HG03064 (cell line): ENCODE measurements around the gene CTSW.

Experiments used
- ATAC-seq: cut with Tn5 transposase; IDR thresholded peaks from one replicate; pipeline ENCODE4 v1.9.1; 2021; ENCODE audit warnings: low read depth; ENCODE audit not compliant: unreplicated experiment

The CTSW gene

DNA sequence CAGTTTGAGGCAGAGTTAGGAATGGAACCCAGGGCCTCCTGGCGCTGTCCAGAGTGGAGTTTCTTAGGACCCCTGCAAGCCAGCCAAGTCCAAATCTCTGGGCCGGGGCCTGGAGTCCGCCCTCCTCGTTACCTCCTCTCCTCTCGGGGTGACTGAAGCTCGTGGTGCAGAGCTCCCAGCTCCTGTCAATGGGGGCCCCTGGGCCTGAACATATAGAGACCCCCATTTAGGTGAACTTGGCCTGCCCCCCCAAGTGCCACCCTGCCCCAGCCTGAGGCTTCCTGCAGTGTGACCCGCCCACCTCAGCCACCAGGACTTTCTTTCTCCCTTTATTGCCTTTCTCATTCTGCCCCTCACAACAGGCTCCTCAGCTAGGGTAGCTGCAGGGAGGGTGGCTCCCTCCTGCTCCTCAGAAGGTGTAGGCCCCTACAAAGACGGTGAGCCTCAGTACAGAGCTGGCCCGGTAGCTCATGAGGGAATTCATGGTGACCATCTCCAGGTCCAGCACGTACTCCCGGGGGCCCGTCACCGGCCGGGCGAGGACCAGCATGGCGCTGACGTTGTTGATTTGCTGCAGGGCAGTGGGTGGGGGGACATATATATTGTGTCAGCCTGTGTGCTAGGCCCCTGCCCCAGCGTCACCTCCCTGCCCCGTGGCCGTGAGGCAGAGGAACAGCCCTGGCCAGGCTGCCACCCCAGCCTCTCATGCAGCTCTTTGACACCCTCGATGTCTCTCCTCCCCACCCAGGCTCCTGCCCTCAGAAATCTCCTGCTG, 12.9 kb upstream of the CTSW start:
- ATAC-seq, result no peak

DNA sequence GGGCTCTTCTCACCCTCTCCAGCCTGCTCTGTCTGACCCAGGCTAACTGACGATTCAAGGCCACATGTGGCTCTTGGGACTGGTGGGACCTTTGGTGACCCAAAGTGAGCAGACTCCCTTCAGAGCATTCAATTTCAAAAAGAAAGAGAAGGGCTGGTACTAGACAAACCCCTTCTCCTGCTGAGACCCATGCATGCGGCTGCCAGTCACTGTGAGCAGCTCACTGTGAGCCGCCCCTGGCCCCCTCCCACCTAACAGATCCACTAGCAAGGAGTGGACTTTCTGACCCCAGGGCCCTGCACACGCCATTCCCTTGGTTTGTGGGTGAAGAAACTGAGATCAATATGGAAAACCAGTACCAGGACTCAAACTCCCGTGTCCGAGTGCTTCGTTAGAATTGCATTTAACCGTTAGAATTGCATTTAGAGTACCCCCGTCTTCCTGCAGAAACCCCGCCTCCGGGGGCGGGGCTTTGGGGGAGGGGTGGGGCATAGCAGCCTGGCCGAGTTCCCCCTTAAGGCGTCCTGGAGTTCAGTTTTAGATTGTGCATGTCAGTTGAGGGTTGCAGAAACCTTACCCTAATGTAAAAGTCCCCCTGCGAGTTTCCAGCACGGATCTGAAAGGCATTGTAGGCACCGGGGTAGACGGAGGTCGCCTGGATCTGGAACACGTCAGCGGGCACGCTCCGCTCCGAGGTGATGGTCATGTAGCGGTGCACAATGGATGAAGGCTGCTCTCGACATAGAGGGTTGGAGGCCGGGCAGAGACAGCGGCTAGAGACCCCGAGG, 12.2 kb upstream of the CTSW start:
- no peak for ATAC-seq

DNA sequence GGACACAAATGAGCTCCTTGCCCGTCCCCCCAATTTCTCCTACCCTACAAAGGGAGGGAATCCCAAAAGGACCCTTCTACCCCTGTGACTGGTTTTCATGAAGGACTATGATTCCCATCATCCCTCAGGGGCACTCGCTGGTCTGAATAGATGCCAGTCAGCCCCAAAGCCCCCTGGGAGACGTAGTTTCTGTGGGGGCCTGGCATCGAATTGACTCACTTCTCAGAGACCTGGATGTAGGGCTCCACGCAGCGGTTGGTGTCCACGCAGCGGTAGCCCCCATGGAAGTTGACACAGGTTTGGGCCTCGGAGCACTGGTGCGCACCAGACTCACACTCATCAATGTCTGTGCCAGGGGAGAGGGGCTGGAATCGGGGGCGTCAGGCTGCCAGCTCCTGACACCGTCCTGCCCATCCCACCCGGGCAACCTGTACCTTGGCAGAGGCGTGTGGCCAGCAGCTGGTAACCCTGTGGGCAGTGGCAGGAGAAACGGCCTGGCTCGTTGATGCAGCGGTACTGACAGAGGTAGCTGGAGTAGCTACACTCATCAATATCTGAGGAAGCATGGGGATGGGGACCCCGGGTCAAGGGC, 11.5 kb upstream of the CTSW start:
- ATAC-seq, result no peak

GRCh38 chr11:65868907-65869306, 10.7 kb upstream of the CTSW start:
- no peak for ATAC-seq

DNA sequence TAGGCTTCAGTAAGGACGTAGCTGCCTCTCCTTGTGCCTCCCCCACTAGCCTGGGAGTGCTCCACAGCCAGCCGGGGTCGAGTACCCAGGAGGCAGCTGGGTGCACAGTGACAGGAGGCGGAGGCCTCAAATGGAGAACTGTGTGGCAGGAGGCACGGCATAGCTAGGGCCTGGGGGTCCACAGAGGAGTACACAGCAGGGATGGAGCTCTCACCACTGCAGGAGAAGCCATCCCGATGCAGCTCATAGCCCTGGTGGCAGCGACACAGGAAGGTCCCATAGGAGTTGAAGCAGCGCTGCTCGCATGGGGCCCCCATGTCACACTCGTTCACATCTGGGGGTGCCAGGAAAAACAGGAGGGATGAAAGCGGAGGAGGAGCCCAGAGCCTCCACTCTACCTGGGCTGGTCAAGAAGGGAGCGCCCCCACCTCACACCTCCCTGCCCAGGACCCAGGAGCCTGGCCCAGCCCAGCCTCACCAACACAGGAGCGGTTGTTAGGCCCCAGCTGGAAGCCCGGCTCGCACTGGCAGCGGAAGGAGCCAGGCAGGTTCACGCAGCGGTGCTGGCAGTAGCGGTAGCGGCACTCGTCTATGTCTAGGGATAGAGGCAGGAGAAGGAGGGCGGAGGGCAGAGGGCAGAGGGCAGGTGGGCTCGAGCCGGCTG, 9.9 kb upstream of the CTSW start:
- no peak for ATAC-seq

- ATAC-seq, result no peak
These were observed 9.4 kb upstream of the CTSW start for GRCh38 chr11:65870307-65870658.

DNA sequence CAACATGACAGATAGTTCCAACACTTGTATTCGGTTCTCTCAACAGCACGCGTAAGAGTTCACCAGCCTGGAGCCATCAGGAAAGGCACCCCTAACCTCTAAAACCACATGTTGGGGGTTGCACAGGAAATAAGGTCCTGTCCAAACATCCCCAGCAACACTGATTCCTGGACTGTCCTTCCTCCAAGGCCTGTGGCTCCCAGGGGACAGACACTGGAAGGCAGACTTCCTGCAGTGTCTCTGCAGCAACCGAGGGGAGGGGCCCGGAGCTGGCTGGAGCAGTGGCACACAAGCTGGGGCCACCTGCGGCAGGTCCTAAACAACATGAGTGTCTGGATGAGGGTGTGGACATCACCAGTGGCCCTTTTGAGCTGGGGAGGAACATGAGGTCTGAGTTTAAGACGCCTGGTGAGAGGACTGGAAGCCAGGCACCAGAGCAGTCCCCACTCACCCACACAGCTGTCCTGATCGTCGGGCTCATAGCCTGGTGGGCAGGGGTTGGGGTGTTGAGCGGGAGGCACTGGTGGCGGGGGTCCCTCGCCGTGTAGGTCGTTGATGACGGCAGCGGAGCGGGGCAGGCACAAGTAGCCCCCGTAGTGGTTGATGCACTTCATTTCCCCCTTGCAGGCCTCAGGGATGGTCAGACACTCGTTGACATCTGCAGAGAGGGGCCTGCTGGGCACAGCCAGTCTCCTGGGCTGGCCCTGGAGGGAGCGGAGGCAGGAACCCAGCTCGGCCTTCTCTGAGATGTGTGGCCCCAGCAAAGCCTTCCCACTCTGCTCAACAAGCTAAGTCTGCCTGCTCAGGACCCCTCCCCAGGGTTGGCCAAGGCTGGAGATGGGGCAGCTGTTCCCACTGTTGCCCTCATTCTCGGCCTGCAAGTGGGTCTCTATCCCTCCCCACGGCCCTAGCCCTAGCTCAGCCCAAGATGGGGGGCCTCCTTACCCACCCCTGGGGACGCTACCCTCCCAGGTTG, 8.6 kb upstream of the CTSW start:
- ATAC-seq, result no peak

DNA sequence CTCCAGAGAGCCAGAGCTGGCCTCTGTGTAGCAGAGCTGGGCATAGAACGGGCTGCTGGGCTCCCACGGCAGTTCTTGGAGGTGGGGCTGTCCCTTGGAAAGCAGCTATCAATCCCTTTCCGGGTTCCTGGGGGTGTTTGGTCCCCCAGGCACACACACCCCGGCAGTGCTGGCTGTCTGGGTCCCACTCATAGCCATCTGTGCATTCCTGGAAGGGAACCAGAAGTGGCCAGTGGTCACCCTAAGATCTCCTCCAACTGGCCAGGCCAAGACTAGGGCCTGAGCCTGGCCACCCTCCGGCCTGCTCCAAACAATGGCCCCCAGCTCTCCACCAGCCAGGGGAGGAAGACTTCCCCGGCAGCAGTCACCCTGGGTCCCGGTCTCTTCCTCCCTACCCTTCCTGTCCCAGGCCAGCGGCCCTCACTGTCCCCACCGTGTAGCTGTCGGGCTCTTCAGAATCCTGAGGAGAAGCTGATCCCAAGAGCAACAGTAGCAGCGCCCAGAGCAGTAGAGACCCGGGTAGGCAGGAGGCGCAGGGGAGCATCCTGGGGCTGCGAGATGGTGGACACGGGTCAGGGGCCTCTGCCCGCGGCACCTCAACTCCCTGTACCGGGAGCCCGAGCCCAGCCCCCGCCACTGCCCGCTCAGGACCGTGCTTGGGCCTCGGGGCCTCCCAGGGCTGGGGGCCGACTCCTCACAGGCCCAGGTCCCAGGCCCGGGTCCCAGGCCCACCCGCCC, 7.7 kb upstream of the CTSW start:
- no peak for ATAC-seq

DNA sequence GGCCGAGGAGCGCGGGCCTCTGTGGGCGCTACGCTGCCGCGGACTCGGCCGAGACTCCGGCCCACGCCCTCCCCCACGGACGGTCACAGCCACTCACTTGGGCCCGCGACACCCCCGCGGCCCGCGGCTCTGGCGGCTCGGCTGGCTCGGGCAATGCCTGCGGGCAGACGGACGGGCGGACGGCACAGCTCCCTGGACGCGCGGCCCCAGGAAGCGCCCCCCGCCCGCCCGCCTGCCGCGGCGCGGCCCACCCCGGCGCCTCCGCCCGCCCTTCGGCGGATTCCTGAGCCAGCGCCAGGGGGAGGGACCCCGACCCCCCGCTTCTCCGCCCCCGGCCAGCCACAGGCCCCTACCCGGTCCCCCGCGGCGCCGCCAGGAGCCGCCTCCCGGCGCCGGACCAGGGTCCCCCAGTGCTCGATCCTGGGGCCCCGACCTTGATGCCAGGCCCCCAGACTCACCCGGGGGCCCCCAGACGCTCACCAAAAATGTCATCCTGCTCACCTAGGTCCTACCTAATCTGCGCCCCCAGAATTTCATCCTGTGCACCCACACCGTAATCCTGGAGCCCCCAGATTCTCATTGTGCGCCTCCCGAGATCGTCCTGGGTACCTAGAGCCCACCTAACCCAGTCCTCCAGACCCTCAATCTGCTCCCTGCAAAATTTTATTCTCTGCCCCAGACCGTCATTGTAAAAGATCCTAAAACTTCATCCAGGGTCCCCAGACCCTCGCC, 6.9 kb upstream of the CTSW start, which contains the start of gene EFEMP2:
Gene EFEMP2, minus strand, starts transcription at position 215 of the 732 bp plus-strand sequence. CDS start 446 bp downstream, outside the sequence.
- no peak for ATAC-seq

DNA sequence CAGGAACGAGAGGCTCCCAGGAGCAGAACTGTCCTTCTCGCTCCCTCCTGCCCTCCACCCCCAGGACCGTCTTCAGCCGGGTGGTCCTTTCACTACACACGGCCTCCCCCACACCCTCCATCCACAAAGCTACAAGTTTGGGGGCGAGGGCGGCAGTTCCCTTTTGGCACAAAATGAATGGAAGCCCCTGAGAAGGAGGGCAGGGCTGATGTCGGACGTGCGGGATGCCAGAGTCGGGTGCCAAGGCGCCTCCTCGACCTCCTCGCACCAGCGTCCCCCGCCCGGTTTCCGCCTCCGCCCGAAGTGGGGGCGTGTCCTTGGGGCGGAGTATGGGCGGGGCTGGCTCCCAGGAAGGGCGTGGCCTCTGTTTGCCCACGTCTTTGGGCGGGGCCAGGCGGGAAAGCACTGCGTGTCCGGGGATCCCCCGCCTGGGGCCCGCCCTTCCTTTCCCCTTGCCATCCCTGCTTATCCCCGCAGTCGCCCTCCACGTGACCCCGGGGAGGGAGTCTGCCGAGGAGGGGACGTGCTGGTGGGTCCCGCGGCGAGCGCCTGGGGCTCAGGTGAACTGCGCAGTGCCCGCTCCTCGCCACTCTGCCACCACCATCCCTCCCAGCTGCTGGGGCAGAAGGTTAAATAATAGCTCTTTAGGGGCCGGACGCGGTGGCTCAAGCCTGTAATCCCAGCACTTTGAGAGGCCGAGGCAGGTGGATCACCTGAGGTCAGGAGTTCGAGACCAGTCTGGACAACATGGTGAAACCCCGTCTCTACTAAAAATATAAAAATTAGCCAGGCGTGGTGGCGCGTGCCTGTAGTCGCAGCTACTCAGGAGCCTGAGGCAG, 6.1 kb upstream of the CTSW start:
- peak; percentile 55 for ATAC-seq

DNA sequence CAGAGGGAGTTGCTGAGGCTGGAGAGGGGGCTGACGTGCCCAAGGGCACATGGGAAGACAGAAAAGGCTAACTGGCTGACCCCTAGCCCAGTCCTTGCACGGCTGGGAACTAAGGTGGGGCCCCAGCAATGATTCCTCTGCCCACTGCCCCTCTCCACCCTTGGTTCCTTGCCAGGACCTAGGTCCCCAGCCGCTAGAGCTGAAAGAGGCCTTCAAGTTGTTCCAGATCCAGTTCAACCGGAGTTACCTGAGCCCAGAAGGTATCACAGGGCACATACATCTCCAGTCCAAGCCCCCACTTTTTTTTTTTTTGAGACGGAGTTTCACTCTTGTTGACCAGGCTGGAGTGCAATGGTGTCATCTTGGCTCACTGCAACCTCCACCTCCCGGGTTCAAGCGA, 390 bp downstream of the CTSW start:
- ATAC-seq, result no peak

DNA sequence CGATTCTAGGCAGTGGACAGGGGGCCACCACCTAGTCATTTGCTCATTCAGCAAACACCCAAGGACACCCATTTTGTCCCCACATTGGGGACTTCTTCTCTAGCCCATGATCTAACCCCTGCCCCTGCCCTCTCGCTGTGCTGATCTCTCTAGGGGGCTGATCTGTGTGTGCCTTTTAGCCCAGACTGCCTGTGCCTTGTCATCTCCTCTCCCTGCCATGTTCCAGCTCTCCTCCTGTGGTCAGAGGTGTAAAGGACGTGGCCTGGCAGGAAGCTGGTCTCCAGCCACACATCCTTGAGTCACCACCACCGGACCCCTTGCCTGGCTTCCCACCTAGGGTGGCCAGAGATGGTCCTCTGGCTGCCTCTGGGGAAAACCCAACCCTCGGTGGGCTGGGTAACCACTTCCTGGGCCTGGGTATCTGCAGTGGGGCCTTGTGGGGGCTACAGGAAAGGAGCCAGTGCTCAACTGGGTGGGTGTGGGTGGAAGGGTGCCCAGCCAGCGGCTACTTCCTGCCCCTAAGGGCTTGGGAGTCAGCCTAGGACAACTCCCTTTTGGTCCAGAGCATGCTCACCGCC, 1.3 kb downstream of the CTSW start:
- ATAC-seq, result no peak

DNA sequence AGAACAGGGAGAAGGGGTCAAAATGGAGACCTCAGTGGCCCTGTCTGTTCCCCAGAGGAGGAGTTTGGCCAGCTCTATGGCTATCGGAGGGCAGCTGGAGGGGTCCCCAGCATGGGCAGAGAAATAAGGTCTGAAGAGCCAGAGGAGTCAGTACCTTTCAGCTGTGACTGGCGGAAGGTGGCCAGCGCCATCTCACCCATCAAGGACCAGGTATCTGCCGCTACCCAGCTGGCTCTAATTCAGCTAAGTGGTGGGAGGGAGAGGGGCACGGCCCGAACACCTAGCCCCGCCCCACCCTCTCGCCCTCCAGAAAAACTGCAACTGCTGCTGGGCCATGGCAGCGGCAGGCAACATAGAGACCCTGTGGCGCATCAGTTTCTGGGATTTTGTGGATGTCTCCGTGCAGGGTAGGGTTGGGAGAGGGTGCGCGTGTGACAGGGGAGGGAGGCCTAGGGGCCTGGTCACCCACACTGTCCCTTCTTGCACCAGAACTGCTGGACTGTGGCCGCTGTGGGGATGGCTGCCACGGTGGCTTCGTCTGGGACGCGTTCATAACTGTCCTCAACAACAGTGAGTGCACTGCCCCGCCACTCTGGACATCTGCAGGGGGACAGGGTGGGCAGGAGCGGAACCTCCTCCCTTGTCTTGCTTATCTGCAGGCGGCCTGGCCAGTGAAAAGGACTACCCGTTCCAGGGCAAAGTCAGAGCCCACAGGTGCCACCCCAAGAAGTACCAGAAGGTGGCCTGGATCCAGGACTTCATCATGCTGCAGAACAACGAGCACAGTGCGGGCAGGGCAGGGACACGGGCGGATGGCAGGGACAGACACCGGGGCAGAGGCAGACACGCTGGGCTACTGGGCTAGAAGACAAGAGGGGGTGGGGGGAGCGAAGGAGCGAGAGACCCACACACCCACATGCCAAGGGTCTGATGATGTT, 2.8 kb downstream of the CTSW start:
- ATAC-seq, result no peak

DNA sequence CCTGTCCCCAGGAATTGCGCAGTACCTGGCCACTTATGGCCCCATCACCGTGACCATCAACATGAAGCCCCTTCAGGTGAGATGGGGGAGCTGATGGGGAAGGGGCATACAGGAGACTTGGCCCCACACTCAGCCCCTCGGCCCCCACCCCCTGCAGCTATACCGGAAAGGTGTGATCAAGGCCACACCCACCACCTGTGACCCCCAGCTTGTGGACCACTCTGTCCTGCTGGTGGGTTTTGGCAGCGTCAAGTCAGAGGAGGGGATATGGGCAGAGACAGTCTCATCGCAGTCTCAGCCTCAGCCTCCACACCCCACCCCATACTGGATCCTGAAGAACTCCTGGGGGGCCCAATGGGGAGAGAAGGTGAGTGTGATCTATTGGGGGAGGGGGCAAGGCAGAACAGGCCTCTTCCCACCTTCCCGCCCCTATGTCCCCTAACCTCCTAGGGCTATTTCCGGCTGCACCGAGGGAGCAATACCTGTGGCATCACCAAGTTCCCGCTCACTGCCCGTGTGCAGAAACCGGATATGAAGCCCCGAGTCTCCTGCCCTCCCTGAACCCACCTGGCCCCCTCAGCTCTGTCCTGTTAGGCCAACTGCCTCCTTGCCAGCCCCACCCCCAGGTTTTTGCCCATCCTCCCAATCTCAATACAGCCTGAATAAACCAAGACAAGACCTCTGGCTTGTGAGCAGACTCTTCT, 3.6 kb downstream of the CTSW start:
- no peak for ATAC-seq

DNA sequence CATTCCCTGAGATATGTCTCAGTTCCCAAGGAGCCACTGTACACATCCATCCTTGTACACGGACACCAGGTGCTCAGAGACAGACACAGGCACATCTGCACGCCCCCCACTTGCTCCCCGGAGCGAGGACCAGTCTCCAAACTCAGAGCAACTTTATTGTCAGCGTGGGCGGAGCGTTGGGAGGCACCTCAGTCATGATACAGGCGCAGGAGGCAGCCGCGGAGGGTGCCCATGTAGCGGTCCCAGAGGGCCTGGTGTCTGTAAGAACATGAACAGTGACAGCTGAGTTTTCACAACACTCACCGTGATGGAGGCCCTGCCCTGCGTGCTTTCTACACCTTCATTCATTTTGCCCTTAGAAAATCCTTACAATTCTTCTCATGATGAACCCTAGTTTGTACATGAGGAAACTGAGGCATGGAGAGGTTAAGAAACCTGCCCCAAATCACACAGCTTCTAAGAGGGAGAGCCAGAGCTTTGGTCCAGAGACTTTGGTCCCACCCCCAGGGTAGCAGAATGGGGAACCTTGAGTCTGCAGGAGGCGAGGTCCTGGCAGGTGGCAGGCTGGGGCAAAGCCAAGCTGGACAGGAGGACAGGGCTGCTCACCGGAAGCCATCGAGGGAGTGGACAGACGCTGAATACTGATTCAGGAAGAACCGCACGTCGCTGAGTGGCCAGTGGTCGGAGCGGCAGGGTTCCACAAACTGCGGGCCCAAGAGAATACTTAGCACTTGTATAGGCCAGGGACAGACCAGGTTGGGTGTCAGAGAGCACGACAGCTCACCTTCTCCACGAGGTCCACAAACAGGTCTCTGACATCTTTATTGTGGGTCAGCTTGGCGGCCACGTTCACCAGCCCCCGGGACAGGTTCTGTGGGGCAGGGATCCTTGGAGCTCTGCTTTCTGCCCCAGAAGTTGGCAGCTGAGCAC, 4.4 kb downstream of the CTSW start:
- ATAC-seq, result no peak
